HG03575 (cell line): ENCODE data around the gene VPS16.

ENCODE experiments used
- ATAC-seq: cut with Tn5 transposase; IDR thresholded peaks from one replicate; pipeline ENCODE4 v1.9.1; 2021; ENCODE audit not compliant: unreplicated experiment, insufficient number of reproducible peaks, low FRiP score; ENCODE audit errors: extremely low read depth

The VPS16 gene

DNA sequence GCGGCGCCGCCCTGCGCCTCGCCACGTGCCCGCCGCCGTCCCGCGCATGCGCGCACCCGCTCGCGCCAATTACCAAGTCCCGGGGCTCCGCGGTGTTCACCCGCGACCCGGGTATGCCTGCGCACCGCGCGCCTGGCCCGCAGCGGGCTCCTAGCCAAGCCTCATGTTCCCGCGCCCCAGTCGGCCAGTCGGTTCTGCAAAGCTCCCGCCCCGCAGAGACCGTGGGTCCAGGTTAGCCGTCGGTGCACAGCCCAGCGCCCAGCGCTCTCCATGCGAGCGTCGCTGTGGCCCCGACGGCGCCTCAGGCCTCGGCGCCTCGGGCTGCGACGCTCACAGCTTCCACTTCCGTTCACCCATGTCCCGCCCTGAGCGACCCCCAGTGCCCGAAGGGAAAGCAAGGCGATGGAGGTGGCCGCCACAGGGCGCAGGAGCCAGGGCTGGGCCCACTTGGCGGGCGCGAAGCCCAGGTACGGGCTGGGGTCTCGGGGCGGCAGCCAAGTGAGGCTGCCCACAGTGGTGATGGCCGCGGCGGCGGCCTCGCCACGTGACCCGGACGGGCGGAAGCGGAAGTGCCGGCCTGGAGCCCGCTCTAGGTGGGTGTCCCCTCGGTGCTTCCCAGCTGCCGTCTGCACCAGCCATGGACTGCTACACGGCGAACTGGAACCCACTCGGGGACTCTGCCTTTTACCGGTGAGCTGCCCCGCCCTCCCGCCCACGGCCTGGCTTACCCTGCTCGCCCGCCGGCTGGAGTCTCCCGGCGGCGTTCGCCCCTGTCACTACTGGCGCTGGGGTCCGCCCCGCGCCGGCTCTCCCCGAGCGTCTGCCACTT is at the start of gene VPS16, which contains the start of gene PCED1A:
TSS of gene VPS16 (plus strand) at position 608 of the 829 bp plus-strand sequence. CDS start at position 638, 30 bp downstream.
TSS of gene PCED1A (minus strand) at position 518 of the 829 bp plus-strand sequence. CDS start 743 bp downstream, outside the sequence.
- no peak for ATAC-seq

DNA sequence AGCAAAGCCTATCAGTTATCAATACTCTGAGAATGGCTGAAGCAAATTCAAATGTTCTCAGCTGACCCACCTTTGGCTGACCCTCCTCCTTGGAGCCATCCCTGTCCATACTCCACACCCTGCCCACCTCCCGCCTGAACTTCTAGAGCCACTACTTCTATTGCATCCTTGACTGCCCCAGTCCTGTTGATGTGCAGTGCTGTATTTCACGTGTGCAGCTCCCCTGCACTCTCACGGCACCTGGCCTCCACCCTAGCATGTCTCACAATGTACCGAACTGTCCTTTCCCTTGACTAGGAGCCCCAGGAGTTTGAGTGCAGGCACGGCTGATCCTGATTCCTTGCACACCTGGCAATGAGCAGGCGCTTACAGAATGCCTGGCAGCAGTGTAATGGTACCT is 47.1 kb upstream of the VPS16 start:
- no peak for ATAC-seq

DNA sequence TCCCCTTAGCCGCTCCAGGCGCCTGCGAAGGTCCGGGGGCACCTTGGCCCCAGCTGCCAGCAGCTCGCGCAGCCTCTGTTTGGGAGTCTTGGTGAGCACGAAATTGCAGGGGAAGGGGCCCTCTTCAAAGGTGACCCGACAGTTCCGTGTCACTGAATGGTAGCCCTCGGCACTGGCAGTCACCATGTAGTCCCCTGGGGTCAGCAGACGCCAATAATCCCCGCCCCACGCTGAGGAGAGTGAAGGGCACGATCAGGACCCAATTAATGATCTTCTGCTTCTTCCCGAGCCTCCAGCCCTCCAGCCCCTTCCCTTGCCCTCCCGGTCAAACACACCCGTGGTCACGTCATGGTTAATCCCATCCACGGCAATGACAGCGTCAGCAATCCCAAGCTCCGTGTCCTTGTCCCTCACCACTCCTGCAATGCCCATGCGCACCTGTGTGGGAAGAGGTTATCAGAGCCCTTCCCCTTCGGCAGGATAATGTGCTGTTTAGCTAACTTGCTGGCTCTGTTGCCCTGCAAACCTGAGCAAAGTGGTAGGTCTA is 46.3 kb upstream of the VPS16 start:
- ATAC-seq = no peak

DNA sequence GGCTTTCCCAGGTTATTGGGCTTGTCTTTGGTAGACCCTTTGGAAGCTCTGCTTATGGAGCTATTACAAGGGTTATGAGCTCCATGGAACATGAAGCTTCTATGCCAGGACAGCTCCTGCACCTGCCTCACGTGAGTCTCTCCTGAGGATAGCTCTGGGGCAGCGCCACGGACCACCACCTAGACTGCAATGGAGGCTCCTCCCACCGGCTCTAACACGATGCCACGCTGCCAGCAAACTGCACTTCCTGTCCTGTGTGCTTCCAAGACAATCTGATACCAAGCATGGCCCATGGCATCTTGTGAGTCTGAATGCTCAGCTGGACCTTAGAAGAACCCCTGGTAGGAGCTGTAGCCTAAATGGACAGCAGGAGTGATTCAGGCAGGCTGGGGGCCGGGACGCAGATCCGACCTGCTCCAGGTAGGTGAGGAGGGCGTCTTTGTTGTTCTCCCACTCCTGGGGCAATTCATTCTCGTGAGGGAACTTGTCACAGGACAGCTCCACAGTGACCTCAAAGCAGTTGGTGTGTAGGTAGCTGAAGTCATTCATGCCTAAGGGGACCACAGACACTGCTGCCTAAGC is 45.6 kb upstream of the VPS16 start:
- ATAC-seq = no peak

DNA sequence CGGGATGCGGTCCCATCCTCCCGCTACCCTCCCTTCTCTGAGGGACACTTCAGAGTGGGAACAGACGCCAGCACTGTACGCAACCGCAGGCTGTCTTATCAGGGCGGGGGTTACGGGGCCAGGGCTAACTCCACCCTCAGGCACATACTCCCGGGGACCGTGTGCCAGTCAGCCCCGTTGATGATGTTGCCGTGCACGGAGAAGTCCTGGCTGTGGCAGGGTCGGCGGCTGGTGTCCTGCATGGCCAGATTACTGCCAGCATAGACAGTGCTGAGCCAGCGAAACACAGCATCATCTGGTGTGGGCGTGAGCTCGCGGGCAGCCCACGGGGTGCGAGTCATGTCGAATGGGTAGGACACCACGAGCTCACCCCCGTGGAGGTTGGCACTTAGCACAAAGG is 45.1 kb upstream of the VPS16 start:
- no peak for ATAC-seq

DNA sequence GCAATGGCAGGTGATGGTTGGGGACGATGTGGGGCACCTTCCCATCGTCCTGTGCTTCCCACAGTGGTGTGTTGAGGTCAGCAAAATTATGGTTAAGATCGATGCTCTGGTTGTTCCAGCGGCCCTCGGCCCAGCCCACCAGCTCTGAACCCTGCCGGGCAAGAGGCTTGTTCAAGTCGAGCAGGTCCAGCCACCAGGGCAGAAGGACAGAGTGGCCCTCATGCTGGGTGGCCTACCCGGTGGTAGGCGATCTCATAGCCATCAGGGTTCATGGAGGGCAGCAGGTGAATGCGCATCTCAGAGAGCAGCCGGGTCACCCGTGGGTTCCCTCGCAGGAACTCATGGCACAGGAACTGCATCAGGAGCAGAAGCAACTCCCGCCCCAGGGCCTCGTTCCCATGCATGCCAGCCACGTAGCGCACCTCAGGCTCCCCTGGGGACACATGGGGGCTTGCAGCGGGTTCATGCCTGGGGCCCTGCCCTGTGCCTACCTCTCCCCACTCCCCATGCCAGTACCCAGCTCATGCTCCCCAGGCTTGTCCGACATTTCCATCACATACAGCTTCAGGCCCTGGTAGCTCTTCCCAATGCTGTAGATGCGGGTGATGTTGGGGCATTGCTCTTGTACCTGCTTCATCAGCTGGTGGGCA is 44.4 kb upstream of the VPS16 start:
- no peak for ATAC-seq

DNA sequence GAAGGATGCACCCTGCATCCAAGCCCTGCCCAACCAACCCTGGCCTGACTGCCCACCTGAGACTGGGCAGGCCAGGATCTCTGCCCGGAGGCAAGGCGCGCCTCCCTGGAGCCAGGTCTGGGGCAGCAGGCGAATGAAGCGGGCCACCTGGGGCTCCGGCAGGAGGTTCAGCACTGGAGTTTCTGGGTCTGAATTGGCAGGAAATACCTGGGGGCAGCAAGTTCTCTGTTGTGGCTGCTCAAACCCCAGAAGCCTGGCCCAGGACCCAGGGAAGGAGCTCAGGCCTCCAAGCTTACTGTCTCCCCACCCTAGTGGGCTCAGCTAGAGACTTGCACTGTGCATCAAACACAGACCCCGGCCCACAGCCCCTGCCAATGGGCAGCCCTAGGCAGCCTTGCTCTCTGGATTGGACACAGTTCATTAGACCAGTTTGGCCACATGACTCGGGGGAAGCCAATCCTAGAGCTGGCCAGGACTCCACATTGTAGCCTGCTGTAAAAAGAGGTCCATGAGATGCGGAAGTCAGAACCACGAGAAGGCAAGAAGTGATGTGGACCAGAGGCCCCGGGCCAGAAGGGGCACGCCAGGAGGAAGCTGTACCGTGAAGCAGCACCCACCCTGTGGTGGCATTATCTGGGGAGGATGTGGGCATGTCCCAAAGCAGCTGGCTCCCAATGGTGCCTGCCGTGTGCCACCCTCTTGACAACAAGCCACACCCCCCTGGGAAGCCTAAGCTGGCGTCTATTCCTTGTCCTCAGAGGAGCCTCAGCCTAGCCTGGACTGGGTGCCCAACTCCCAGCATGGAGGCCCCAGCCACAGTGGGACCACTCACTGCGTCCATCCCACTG is 43.2 kb upstream of the VPS16 start:
- no peak for ATAC-seq

DNA sequence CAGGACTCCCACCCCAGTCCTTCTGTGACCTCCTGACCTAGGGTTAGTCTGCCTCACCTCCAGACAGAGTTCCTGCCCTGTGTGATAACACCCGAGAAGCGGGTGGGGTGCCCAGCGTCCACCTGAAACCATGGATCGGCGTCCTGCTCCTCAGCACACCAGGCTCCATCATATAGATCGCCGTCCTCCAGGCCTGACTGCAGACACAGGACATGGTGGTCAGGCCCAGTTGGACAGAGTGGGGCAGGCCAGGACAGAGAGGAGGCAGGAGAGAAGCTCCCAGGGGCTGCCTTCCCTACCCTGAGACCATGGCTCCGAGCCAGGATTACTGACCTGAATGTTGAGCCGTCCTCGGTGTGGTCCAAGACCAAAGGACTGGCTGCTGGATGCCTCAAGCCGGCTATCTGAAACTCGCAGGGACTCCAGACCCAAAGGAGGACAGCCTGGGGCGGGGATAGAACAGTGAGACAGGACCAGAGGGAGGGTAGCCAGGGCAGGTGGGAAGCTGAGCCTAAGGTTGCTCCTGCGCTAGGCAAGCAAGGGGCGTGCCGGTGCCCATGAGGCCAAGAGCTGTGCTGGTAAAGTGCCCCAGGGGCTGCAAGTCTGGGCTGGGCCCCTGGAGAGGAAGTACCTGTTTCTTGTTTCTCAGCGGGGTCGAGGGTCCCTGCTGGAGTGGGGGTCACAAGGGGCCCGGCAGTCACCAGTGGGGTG is 42.3 kb upstream of the VPS16 start:
- ATAC-seq = no peak

DNA sequence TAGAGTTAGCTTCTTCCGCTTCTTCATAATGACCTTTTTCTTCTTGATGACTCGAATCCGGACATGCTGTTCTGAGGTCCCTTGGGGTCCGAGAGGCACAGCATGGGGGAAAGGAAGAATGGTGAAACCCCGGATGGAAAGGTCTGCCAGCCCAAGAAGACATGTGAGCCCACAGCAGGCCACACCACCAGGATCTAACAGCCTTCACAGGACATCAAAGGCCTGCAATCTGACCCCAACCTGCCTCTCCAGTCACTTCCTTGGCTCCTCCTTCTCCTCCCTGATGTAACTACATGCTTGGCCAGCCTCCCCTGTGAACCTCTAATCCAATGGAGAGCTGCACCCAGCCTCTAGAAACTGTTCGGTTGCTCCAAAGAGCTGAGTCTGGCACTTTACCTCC is 41.7 kb upstream of the VPS16 start:
- no peak for ATAC-seq

DNA sequence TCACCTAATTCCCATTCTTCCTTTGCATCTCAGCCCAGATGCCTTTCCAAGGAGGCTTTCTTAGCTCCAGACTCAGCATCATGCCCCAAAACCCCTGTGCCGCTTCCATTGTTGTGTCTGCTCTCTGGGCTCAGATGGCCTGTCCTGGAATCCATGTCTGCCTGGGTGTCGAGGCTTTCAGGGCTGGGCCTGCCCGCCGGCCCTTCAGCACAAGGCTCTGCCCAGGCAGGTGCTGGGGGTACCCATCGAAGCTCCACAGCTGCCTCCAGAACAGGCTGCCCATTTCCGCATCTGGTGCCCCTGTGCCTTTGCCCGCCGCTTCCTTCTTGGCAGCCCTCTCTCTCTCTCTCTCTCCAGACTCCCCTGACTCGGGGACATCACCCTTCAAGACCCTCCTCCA is 41.3 kb upstream of the VPS16 start:
- ATAC-seq = no peak

DNA sequence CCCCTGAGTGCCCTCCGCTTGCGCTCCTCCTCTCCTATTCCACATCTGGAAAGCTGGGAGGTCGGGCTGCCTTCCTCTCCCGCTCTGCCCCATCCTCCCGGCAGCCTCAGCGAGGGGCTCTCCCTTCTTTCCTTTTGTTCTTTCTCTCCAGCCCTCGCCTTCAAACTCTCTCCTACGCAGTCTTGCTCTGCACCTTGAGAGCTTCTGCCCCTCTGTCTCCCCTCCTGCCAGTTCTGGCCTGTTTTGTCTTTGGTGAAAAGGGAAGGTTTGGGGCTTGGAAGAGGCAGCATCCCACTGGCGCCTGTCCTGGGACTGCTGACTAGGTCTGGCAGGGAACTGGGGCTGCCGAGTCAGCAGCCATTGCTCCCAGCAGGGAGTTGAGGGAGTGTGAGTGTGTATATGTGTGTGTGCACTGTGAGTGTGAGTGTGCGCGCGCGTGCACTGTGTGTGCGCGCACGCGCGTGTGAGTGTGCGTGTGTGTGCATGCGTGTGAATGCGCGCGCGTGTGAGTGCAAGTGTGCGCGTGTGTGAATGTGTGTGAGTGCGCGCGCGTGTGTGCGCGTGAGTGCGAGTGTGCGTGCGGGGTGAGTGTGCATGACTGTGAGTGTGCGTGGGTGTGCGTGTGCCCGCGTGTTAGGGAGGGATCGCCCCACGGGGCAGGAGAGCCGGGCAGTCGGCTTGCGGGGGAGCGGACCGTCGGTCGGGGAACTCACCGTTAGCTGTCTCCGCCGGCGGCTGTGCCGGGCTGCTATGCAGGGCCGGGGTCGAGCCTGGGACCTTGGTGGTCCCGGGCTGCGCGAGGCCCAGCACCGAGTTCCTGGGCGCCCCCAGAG is 40.6 kb upstream of the VPS16 start:
- no peak for ATAC-seq

DNA sequence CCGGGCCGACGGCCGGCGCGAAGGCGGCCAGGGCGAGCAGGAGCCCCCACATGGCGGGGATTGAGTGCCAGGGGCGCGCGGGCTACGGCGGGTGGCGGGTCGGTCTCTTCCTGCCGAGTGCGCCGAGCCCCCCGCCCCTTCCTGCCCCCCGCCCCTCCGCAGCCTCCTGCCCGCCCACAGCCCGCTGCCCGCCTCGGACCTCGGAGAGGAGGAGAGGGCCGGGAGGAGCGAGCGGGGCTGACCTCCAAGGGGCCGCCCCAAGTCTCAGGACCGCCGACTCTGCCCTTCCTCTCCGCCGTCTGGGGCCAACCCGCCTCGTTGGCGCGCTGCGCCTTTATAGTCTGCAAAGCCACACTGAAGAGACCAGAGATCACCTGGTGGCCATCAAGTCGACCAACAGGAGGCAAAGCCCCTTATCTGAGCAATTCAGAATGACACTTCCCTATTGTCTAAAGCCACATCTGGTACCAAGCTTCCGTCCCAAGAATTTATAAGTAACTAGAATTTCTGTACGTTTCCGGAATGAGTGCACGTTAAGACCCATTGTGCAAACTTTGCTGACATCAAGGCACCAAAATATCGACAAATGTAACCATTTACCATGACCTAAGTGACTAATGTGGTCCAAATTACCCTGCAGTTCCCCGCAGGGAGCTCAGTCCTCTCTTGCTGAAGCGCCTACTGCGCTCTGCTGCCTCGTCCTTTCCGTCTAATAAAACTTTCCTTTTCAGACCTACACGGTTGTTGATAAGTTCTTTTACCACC is 39.8 kb upstream of the VPS16 start, which contains the start of gene CPXM1:
TSS of gene CPXM1 (minus strand) at position 107 of the 765 bp plus-strand sequence. CDS start at position 52, 55 bp downstream.
- ATAC-seq = no peak

DNA sequence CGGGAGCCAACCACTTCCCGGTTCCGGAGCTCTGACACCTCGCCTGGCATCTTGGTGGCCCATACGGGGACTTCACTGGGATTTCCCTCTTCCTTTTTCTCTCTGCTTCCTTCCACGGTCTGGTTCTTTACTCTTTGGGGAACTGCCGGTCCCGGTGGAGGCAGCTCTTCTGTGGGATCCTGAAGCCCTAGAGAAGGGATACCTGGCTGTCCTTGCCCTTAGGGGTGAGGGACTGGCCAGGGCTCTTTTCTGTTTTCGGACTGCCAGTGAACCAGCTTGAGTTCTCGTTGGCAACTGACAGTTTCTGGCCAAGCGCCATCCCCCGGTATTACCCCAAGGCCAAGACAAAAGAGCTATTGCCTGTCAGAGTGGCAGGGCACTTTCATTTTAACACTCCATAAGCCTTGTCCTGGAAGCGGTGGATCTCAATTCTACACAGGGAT is 39.2 kb upstream of the VPS16 start:
- ATAC-seq = no peak

DNA sequence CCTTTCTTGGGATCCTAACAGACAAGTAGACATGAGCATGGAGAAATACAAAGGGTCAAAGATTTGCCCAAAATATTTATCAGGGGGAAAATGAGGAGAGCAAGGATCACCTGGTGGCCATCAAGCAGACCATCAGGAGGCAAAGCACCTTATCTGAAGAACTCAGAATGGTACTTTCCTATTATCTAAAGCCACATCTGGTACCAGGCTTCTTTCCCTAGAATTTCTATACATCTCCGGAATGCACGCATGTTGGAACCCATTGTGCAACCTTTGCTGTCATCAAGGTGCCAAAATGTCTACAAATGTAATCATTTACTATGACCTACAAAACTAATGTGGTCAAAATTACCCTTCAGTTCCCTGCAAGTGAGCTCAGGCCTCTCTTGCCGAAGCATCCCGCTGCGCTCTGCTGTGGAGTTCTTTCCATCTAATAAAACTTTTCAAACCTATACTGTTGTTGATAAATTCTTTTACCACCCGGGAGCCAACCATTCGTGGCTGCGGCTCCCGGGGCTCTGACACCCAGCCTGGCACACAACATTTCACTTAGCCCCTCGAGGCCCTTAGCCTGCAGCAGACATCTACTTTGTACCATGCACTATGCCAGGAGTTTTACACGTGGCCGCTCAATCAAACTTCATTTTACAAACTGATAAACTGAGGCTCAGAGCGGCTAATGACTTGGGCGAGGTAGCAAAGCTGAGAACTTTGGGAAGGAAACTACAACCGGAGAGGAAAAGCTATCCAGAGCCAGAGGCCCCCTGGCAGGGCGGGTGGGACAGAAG is 36.3 kb upstream of the VPS16 start:
- no peak for ATAC-seq

DNA sequence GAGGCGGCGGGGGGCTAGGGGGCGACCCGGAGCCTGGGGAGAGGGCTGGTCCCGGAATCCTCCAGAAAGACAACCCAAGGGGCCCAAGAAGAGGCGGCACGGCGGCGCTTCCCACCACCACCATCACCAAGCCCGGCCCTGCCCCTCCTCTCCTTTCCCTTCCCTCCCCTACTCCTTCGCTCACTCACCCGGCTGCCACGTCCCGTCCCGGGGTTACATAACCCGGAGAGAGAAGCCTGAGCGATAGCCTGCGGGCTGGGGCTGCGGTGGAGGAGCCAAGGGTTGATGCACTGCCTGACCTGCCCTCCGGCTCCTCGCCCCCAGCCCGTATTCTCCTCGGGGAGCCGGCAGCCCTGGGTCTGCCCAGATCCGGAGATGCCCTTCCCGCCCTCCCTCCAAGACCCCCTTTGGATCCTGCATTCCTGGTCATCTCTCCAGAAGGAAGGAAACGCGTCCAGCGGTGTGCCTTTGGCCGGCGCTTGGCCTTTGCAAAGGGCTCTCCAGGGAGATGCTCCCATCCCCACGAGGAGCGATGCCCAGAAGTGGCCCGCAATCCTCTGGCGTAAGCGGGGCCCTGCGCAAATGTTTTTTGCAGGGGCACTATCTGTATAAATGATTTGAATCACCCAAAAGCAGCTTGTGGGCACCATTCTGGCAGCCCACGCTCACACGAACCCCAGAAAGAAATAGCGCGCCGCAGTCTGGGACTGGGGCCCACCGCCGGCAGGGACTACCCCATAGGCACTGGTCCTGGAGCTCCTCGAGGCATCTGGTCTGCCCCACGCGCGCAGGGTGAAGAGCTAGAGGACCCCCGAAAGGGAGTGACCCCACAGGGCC is 35.5 kb upstream of the VPS16 start:
- no peak for ATAC-seq
